HCT116 (cell line): ENCODE data around the gene TOR2A. TPM values are rescaled to one million over a fixed set of nuclear protein-coding genes. Genes with fewer than 3 reads are reported as not detected.

ENCODE experiments used
- ATAC-seq: fragments of 200-7000 bp; cut with Tn5 transposase; 2 replicates; pipeline ENCODE4 v1.9.1; 2020; ENCODE audit warnings: mild to moderate bottlenecking, moderate library complexity
- BruUV-seq: library from RNA; stranded (reverse); fragments of 400-500 nt; replicated peaks from 2 replicates; lab custom pipeline; 2021; lab: Mats Ljungman, UMichigan
- CTCF ChIA-PET: fragments of 300-600 bp; sonication (Branson Sonifier 250); formaldehyde crosslinking; loops from one replicate; lab custom pipeline; 2021; ENCODE audit warnings: antibody characterized with exemption; lab: Charles Lee
- POLR2A ChIA-PET: fragments of 300-600, 350-600 bp; sonication (Branson Sonifier 250); formaldehyde crosslinking; loops from one replicate; lab custom pipeline; 2021; ENCODE audit warnings: antibody characterized with exemption; lab: Charles Lee
- RAD21 ChIA-PET, 2 experiments: fragments of 300-600 bp; sonication (Branson Sonifier 250); formaldehyde crosslinking; loops; one replicate each; lab custom pipeline; 2023; ENCODE audit warnings: low total read pairs in 2 of 2; ENCODE audit not compliant: uncharacterized antibody in 2 of 2, unreplicated experiment in 2 of 2, low non-redundant PET in 1 of 2; lab: Charles Lee
- DNase-seq: peaks from one replicate; pipeline ENCODE4 v3.0.0-alpha.2; 2010; ENCODE audit warnings: low read depth, low spot score
- H2AFZ ChIP-seq: fragments of 200-600 bp; shearing (Covaris generic), sonication (generic); 2 replicates; pipeline ENCODE4 v1.6.1; 2017; ENCODE audit warnings: low read depth, mixed run types, mixed read lengths, antibody characterized with exemption, low read length; ENCODE audit not compliant: poor library complexity, severe bottlenecking
- H3K27ac ChIP-seq: 2 replicates; pipeline ENCODE4 v1.5.1; 2012; ENCODE audit warnings: low read depth, low read length
- H3K27me3 ChIP-seq: fragments of 200-600 bp; sonication (generic); 2 replicates; pipeline ENCODE4 v1.6.1; 2016; ENCODE audit warnings: mixed run types, low read length, mixed read lengths; ENCODE audit not compliant: insufficient read depth
- H3K36me3 ChIP-seq, 2 experiments: fragments of 200-500 bp in 1 of 2; fragments of 200-600 bp in 1 of 2; sonication (Bioruptor generic) in 1 of 2; sonication (generic) in 1 of 2; 2 replicates each; pipeline versions ENCODE4 v1.5.1 to v1.6.1; 2014 to 2016; ENCODE audit warnings: low read length in 2 of 2, inconsistent platforms in 1 of 2, mixed read lengths in 1 of 2, mixed run types in 1 of 2; ENCODE audit not compliant: insufficient read depth in 2 of 2, control insufficient read depth in 1 of 2
- H3K4me1 ChIP-seq, 2 experiments: fragments of 200-600 bp in 1 of 2; sonication (generic) in 1 of 2; 2 replicates each; pipeline versions ENCODE4 v1.5.1 to v1.6.1; 2012 to 2017; ENCODE audit warnings: low read length in 2 of 2, inconsistent platforms in 1 of 2, mild to moderate bottlenecking in 1 of 2, mixed read lengths in 1 of 2, mixed run types in 1 of 2, moderate library complexity in 1 of 2; ENCODE audit not compliant: insufficient read depth in 2 of 2, control insufficient read depth in 1 of 2
- H3K4me2 ChIP-seq: fragments of 200-600 bp; sonication (generic); 2 replicates; pipeline ENCODE4 v1.6.1; 2017; ENCODE audit warnings: mixed run types, low read length, mixed read lengths
- H3K4me3 ChIP-seq, 2 experiments: fragments of 200-600 bp in 1 of 2; sonication (generic) in 1 of 2; replicated peaks in 1 of 2; 2 replicates each; pipeline ENCODE4 v1.5.1; 2011 to 2016; ENCODE audit warnings: low read length in 2 of 2, control low read depth in 1 of 2, low read depth in 1 of 2, mild to moderate bottlenecking in 1 of 2, mixed read lengths in 1 of 2, mixed run types in 1 of 2
- H3K79me2 ChIP-seq: fragments of 200-600 bp; sonication (generic); 2 replicates; pipeline ENCODE4 v1.6.1; 2017; ENCODE audit warnings: mild to moderate bottlenecking, mixed run types, low read length, moderate library complexity, mixed read lengths; ENCODE audit not compliant: insufficient read depth
- H3K9ac ChIP-seq: fragments of 200-600 bp; sonication (generic); 2 replicates; pipeline ENCODE4 v1.6.1; 2016; ENCODE audit warnings: low read length, mixed read lengths
- H3K9me2 ChIP-seq: fragments of 200-600 bp; sonication (generic), shearing (Covaris generic); 2 replicates; pipeline ENCODE4 v1.6.1; 2017; ENCODE audit warnings: mixed run types, mild to moderate bottlenecking, moderate library complexity; ENCODE audit not compliant: insufficient read depth
- H3K9me3 ChIP-seq, 2 experiments: fragments of 200-500 bp in 1 of 2; fragments of 200-600 bp in 1 of 2; sonication (Bioruptor generic) in 1 of 2; sonication (generic) in 1 of 2; 2 replicates each; pipeline ENCODE4 v1.6.1; 2014 to 2017; ENCODE audit warnings: low read length in 2 of 2, mixed read lengths in 2 of 2, inconsistent platforms in 1 of 2, low read depth in 1 of 2, mild to moderate bottlenecking in 1 of 2, mixed run types in 1 of 2, moderate library complexity in 1 of 2; ENCODE audit not compliant: control insufficient read depth in 1 of 2, insufficient read depth in 1 of 2
- H4K20me1 ChIP-seq: fragments of 200-600 bp; sonication (generic), shearing (Covaris generic); 2 replicates; pipeline ENCODE4 v1.6.1; 2017; ENCODE audit warnings: mixed run types, mild to moderate bottlenecking, moderate library complexity; ENCODE audit not compliant: insufficient read depth
- CBX3 ChIP-seq: IDR thresholded peaks from 2 replicates; pipeline ENCODE4 v1.6.1; 2012; ENCODE audit warnings: low read depth
- EGR1 ChIP-seq: IDR thresholded peaks from 2 replicates; pipeline ENCODE4 v1.6.1; 2012; ENCODE audit warnings: low read depth
- EZH2phosphoT487 ChIP-seq: fragments of 200-600 bp; IDR thresholded peaks from 2 replicates; pipeline ENCODE4 v1.6.1; 2018; ENCODE audit warnings: antibody characterized with exemption, borderline replicate concordance
- FOSL1 ChIP-seq: IDR thresholded peaks from 2 replicates; pipeline ENCODE4 v1.6.1; 2012; ENCODE audit warnings: low read depth
- JUND ChIP-seq: IDR thresholded peaks from 2 replicates; pipeline ENCODE4 v1.6.1; 2012
- POLR2AphosphoS5 ChIP-seq: IDR thresholded peaks from 2 replicates; pipeline ENCODE4 v1.6.1; 2011; ENCODE audit warnings: mild to moderate bottlenecking, low read depth, low read length, moderate library complexity
- RAD21 ChIP-seq: IDR thresholded peaks from 2 replicates; pipeline ENCODE4 v1.6.1; 2012; ENCODE audit warnings: low read depth, mild to moderate bottlenecking
- SP1 ChIP-seq: IDR thresholded peaks from 2 replicates; pipeline ENCODE4 v1.6.1; 2012; ENCODE audit warnings: low read depth
- SRF ChIP-seq: IDR thresholded peaks from 2 replicates; pipeline ENCODE4 v1.6.1; 2012; ENCODE audit warnings: low read depth
- TCF7L2 ChIP-seq: IDR thresholded peaks from 2 replicates; pipeline ENCODE4 v1.7.0; 2011; ENCODE audit warnings: borderline replicate concordance, inconsistent platforms; ENCODE audit not compliant: insufficient read depth, insufficient read length; ENCODE audit errors: extremely low read depth
- YY1 ChIP-seq: IDR thresholded peaks from 2 replicates; pipeline ENCODE4 v1.6.1; 2011; ENCODE audit warnings: low read length, low read depth, moderate library complexity, mild to moderate bottlenecking; ENCODE audit not compliant: insufficient replicate concordance; ENCODE audit errors: extremely low read depth
- ZBTB33 ChIP-seq: IDR thresholded peaks from 2 replicates; pipeline ENCODE4 v1.6.1; 2011; ENCODE audit warnings: mild to moderate bottlenecking, low read length, moderate library complexity; ENCODE audit not compliant: insufficient replicate concordance; ENCODE audit errors: extremely low read depth
- ZFX ChIP-seq: fragments of 450-650 bp; IDR thresholded peaks from 2 replicates; pipeline ENCODE4 v1.6.1; 2017
- intact Hi-C: fragments of 100-400 bp; cut with micrococcal nuclease; formaldehyde crosslinking; loops from 2 replicates; pipeline ENCODE4 v1.10.0; 2022
- total RNA-seq: library from RNA; stranded (reverse); gene quantifications from one replicate; pipeline ENCODE4 v1.2.1, GENCODE V29; 2021; ENCODE audit not compliant: unreplicated experiment
- TF ChIP-seq, protein P1 (sequence below): IDR thresholded peaks from 2 replicates; pipeline ENCODE4 v1.6.1; 2012
- TF ChIP-seq, protein P2 (sequence below): IDR thresholded peaks from 2 replicates; pipeline ENCODE4 v1.6.1; 2012

TOR2A gene
- total RNA-seq, 1 experiment from 2014 or later, result 12.0 TPM

DNA sequence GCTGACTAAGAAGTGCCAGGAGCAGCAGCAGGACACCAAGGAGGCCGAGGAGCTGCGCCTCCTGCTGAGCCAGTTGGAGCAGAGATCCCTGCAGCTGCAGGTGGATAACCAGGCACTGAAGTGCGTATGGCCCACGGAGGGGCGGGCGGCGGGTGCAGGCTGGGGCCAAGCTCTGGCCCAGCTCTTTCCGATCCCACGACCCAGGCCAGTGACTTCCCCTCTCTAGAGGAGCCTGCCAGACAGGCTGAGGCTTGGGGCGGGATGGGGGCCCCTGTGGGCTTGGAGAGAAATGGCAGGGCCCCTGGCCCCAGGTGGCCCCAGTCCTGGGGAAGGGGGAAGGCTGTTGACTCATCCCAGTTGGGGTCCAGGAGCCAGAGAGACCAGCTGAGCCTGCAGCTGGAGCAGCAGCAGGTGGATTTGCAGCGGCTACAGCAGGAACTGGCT, 23.2 kb downstream of the TOR2A start:
- H4K20me1 ChIP-seq, result no peaks in the 10 kb centered on the region
- no peak overlapping the region for H3K4me3 ChIP-seq
- H3K27ac ChIP-seq, result no peak overlapping the region
- ATAC-seq (no peak), DNase-seq (no peak)
- intact Hi-C loops, result no loop called here
- peaks cover 13% of the 10 kb centered on the region for H3K79me2 ChIP-seq
- no peaks in the 10 kb centered on the region for H3K9me2 ChIP-seq
- H3K4me2 ChIP-seq, result no peak overlapping the region
- no peaks in the 10 kb centered on the region for H3K27me3 ChIP-seq
- no peak overlapping the region for H3K9ac ChIP-seq
- no TSS peak for BruUV-seq
- ChIA-PET CTCF (no interaction called here), RAD21 (no interaction called here), POLR2A (no interaction called here)
- H3K4me1 ChIP-seq, result peaks cover 13 to 26% of the 10 kb centered on the region in 2 experiments
- TF ChIP-seq YY1 (no peak), FOSL1 (no peak), TCF7L2 (no peak)
- TF ChIP-seq, protein P1, sequence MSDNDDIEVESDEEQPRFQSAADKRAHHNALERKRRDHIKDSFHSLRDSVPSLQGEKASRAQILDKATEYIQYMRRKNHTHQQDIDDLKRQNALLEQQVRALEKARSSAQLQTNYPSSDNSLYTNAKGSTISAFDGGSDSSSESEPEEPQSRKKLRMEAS, result no peak
- H2AFZ ChIP-seq, result no peak overlapping the region
- H3K36me3 ChIP-seq, result peaks cover 0 to 4% of the 10 kb centered on the region in 2 experiments; a peak in 1 of 4 replicates
- H3K9me3 ChIP-seq, result no peaks in the 10 kb centered on the region

- Histone ChIP-seq H3K4me1 (peaks cover 12 to 28% of the 10 kb centered on the region in 2 experiments), H3K27ac (no peak overlapping the region), H3K9ac (no peak overlapping the region), H3K4me3 (no peak overlapping the region), H3K27me3 (no peaks in the 10 kb centered on the region), H2AFZ (no peak overlapping the region), H3K9me2 (no peaks in the 10 kb centered on the region), H3K9me3 (no peaks in the 10 kb centered on the region), H3K4me2 (no peak overlapping the region), H4K20me1 (no peaks in the 10 kb centered on the region), H3K36me3 (peaks cover 0 to 4% of the 10 kb centered on the region in 2 experiments; a peak in 1 of 4 replicates), H3K79me2 (peaks cover 13% of the 10 kb centered on the region)
- intact Hi-C loops, result no loop called here
- POLR2A ChIA-PET, result no interaction called here
- no TSS peak for BruUV-seq
- ATAC-seq (no peak), DNase-seq (no peak)
- TF ChIP-seq JUND (no peak), SP1 (no peak), TCF7L2 (no peak), ZBTB33 (no peak), CBX3 (no peak), POLR2AphosphoS5 (no peak), SRF (no peak), RAD21 (no peak), ZFX (no peak), EGR1 (no peak), EZH2phosphoT487 (no peak)
- TF ChIP-seq, protein P2, sequence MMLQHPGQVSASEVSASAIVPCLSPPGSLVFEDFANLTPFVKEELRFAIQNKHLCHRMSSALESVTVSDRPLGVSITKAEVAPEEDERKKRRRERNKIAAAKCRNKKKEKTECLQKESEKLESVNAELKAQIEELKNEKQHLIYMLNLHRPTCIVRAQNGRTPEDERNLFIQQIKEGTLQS, result no peak
- RAD21 ChIA-PET, result no interaction called here
- CTCF ChIA-PET, result no interaction called here
Measured at GRCh38 chr9:127711226-127711701, 23.8 kb downstream of the TOR2A start.
